GM18498 (cell line): ENCODE results near the gene FBRS.
A peak's percentile ranks its signal among the peaks of the same experiment; 100 is the strongest.
"Not testable (repeated sequence)": the region's sequence is repeated elsewhere in the genome, so short reads cannot be mapped to it uniquely, and the experiment has no call there.

Source experiments
- ATAC-seq: cut with Tn5 transposase; IDR thresholded peaks from one replicate; pipeline ENCODE4 v1.9.1; 2021; ENCODE audit warnings: mild to moderate bottlenecking, moderate library complexity; ENCODE audit not compliant: unreplicated experiment

Gene FBRS

DNA sequence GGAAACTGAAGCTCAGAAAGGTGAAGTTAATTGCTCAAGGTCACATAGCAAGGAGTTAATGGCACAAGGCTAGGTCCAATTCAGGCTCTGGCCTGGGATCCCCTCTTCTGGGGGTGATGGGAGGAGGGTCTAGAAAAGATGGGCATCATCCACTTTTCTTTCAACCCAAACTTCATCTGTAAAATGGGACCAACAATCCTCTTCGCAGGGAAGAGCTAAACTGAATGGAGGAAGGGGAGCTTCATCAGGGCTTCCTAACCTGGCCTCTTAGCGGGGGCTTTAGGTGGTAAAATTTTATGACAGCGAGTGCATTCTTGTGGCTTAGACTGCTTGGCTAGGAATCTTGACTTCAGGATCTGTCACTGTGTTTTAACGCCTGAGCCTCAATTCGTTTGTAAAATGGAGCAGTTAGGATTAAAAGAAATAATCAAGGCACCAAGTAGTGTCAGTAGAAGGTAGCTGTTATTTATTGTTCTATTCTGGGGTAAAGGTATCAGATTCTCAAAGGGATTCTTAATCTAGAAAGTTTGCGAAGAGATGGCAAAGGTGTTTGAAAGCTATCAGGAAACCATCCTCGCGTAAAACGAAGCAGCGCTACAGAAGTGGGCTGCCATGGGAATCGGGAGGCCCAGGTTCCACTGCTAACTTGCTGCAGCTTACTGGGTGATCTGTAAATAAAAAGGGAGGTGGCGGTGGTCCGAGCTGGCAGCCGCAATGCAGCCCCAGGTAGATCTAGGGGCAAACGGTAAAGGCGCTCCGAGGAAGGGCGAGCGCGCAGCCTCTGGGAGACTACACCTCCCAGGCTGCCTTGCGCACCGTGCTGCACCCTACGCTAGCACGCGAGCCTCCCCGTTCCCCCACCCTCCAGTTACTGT, 39.3 kb downstream of the FBRS start:
- ATAC-seq: peak; percentile 84

DNA sequence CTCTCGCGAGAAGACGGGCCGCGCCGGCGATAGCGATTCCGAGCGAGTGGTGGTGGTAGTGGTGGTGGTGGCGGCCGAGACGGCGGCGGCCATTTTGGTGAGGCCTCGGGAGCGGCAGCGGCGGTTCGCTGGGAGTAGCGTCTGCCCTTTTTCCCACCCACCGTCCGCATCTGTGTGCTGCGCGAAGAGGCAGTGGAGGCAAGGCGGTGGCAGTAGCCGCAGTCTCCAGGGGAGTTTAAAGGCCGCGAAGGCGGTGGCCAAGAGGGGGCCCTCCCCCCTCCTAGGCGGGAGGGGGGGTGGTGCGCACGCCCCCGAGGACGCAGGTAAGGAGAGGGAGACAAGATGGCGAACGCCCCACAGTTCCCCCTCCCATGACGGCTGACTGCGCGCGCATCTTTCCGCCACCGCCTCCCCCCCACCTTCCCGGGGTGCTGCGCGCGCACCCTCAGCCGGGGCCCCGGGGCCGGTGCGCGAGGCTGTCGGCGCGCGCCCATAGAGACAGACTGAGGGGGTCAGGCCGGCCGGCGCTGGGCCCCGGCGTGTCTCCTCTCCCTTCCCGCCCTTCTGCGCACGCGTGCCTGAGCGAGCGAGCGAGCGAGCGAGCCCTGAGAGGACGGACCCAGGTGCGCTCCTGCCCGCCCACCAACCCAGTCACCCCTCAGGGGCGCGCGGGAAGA, 40.0 kb downstream of the FBRS start:
- ATAC-seq: peak; percentile 70

DNA sequence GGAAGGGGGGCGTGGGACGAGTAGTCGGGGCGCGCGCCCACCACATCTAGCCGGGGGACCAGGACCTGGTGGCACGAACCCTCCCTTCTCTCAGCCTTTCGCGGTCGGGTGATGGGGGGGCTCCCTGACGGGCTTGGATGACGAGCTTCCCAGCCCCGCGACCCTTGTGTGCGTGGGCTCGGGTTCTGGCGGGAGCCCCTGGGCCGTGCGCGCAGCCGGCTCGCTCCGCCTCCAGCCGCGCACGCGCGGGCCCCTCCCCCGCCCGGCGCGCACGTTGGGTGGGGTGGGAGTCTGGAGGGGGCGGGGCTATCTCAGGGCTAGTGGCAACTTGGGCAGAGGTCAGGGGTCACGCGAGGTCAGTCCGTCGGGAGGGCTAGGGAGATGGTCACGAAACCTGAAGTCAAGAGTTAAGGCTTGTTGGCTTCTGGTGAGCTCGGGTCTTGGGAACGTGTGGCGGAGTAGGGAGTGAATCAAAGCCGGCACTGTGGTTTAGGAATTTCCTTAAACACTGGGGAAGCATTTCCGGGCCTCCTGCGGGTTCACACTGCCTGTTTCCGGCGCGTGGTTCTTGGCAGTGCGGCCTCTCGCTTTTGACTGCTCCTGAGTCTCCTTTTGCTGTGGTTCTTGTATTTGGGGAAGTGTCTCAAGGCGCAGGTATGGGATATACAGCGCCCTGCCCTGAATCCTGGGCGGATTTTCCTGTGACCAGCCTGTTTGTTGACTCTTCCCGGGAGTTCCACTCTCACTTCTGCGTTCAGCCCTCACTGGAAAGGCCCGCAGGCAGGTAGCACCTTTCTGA, 40.8 kb downstream of the FBRS start, which contains the start of gene SRCAP:
TSS of gene SRCAP (plus strand) at position 356 of the 799 bp plus-strand sequence. CDS start 1,654 bp downstream, outside the sequence.
- peak; percentile 37 for ATAC-seq

DNA sequence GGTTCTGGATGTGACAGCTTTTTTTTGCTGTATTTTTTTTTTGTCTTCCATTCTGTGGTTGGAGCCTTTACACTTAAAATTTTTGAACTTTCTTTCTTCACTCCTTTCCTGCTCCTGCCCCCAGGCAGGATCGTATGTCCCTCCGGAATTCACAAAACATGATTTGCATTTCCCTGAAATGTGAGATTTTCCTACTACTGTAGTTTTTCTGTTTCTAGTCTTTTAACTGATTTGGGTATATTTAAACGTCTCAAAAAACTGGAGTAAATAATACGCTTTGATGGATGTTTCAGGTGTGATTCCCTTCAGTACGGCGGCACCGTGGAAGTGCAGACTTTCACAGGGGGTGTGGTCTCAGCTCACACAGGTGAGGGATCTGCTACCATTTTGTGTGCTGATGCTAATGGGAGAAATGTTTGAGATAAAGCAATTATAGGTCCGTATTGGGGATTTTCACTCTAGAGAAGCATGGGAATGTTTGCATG, 41.4 kb downstream of the FBRS start:
- ATAC-seq: no peak

DNA sequence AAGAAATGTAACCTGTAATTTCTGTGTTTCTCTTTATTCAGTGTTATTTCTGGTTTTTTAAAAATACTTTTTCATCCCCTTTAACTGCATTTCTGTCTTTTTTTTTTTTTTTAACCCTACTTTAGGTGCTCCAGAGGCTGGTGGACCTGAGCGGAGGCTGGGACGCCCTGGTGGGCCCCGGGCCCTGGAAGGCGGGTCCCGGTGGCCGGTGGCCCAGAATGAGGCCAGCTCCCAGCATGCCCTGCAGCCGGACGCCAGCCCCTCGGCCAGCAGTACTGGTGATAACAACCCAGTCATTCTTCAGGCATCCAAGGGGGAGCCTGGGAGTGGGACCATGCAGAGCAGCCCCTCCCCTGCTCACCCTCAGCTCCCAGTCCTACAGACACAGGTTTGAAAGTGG, 42.3 kb downstream of the FBRS start:
- ATAC-seq: no peak

DNA sequence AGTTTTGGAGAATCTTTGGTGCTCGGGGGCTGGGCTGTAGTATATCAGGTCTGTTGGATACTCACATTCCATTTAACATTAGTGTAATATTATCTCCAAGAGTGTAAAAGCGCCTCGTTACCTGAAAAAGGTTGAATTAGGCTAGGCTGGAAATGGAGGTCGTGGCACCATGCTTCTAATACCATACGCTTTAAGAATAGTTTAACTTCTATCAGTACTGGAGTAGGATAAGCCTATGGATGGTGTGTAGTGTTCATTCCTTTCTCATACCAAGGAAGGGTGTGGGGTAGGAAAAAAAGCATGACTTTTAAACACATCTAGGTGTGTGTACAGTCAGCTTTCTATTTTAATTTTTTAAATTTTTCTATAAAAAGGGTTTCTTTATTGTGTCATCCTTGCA, 42.7 kb downstream of the FBRS start:
- no peak for ATAC-seq

DNA sequence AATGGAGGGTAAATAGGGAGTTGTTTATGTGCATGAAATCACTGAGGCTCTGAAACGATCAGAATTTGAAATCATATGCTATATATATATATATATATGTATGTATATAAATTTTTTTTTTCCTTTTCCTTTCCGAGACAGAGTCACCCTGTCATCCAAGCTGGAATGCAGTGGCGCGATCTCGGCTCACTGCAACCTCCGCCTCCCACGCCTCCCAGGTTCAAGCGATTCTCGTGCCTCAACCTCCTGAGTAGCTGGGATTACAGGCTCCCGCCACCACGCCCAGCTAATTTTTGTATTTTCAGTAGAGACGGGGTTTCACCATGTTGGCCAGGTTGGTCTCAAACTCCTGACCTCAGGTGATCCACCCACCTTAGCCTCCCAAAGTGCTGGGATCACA, 44.8 kb downstream of the FBRS start:
- ATAC-seq: not testable (repeated sequence)

DNA sequence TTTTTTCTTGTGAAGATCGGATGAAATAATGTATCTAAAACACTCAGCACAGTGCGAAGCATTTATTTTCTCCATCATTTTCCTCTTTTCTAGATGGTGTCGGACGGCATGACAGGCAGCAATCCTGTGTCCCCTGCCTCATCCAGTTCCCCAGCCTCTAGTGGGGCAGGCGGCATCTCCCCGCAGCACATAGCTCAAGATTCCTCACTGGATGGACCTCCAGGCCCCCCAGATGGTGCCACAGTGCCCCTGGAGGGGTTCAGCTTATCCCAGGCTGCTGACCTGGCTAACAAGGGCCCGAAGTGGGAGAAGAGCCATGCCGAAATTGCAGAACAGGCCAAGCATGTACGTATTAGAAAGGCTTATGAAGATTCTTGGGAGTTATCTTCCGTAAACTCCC, 45.7 kb downstream of the FBRS start:
- no peak for ATAC-seq

DNA sequence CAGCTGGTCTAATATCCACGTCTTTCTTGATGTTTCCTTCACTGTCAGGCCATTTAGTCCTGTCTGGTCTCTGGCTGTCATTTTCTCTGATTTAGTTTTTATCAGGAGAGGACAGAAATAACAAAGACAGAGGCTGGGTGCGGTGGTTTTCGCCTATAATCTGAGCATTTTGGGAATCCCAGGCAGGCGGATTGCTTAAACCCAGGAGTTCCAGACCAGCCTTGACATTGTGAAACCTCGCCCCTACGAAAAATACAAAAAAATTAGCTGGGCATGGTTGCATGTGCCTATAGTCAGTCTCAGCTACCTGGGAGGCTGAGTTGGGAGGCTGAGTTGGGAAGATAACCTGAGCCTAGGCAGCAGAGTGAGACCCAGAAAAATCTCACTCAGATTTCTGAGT, 47.8 kb downstream of the FBRS start:
- no peak for ATAC-seq

DNA sequence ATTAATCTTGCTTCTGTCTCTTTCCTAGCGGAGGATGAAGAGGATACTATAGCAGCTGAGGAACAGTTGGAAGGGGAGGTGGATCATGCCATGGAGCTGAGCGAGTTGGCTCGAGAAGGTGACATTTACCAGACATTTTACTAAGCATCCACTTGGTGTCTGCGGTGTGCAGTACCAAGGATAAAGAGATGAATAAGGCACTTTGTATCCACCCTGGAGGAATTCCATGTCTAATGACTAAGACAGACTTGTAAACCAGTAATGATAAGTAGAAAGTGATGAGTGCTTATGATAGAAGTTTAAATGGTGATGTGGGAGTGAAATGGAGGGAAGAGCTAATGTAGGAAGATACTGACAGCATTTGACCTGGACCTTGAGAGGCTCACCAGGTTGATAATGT, 52.7 kb downstream of the FBRS start:
- no peak for ATAC-seq

DNA sequence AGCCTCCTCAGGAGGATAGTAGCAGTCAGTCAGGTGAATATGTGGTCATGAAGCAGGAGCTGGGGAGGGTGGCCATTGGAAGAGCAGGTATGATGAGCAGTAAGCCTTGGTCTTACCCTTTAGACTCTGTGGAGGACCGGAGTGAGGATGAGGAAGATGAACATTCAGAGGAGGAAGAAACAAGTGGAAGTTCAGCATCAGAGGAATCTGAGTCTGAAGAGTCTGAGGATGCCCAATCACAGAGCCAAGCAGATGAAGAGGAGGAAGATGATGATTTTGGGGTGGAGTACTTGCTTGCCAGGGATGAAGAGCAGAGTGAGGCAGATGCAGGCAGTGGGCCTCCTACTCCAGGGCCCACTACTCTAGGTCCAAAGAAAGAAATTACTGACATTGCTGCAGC, 53.5 kb downstream of the FBRS start:
- no peak for ATAC-seq

DNA sequence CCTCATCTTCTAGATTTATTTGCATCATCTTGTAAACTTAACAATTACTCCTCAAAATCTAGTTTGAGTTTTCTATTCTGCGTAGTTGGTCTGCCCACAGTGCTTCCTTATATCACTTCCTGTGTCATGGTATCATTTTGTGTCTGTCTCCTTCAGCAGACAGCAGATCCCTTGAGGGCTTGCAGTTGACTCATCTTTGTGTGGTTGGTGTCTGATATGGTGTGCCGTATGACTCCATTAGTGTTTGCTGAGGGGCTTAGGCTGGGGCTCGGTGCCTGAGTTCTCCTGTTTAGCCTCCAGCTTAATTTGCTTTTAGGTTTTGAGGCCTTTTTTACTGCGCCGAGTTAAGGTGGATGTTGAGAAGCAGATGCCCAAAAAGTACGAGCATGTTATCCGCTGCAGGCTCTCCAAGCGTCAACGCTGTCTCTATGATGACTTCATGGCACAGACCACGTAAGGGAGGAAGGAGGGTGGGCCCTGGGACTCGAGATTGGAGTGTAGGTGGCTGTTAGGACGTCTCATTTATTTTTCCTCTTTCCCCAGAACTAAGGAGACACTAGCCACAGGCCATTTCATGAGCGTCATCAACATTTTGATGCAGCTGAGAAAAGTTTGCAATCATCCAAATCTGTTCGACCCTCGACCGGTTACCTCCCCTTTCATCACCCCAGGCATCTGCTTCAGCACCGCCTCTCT, 57.7 kb downstream of the FBRS start:
- no peak for ATAC-seq

DNA sequence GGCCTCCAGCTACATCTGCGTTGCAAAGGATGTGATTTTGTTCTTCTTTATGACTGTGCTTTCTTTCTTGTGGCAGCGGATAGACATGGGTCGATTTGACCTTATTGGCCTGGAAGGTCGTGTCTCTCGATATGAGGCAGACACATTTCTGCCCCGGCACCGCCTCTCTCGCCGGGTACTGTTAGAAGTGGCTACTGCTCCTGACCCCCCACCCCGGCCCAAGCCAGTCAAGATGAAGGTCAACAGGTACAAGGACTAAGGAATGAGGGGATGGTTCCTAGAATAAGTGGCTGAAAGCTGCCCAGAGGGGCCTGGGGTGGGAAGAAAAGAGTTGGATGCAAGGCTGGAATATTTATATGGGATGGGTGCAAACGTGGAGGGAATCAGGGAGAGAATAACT, 61.9 kb downstream of the FBRS start:
- no peak for ATAC-seq
